ENCODE results near the gene CDH18.
A peak's percentile ranks its signal among the peaks of the same experiment; 100 is the strongest.

CDH18 gene

GRCh38 chr5:19555876-19556275 is 432.1 kb downstream of the CDH18 start:
- H3K4me3 ChIP-seq (ENCODE audit: severe bottlenecking), result no peak overlapping the region
- H3K27me3 ChIP-seq (ENCODE audit: insufficient read depth, poor library complexity, severe bottlenecking), result no peaks in the 10 kb centered on the region
- peaks cover 3% of the 10 kb centered on the region for H3K9me3 ChIP-seq (ENCODE audit: severe bottlenecking)
- H3K27ac ChIP-seq (ENCODE audit: poor library complexity, severe bottlenecking), result no peak overlapping the region
- no peak for TF ChIP-seq CTCF (IDR thresholded peaks at IDR 0.05; ENCODE audit: poor library complexity, severe bottlenecking)
- H3K36me3 ChIP-seq (ENCODE audit: low read depth), result no peaks in the 10 kb centered on the region
- no peaks in the 10 kb centered on the region for H3K4me1 ChIP-seq (ENCODE audit: insufficient read depth, poor library complexity, severe bottlenecking)
- ATAC-seq (ENCODE audit: low read depth) (no peak), DNase-seq (ENCODE audit: low spot score) (no peak)

GRCh38 chr5:19555436-19555835 is 432.6 kb downstream of the CDH18 start:
- no peak for ATAC-seq (ENCODE audit: low read depth)
- H3K36me3 ChIP-seq (ENCODE audit: low read depth), result no peaks in the 10 kb centered on the region
- TF ChIP-seq CTCF (IDR thresholded peaks at IDR 0.05; ENCODE audit: poor library complexity, severe bottlenecking), result no peak
- peaks cover 3% of the 10 kb centered on the region for H3K9me3 ChIP-seq (ENCODE audit: severe bottlenecking)
- no peak for DNase-seq (ENCODE audit: low spot score)
- no peak overlapping the region for H3K4me3 ChIP-seq (ENCODE audit: severe bottlenecking)
- no peaks in the 10 kb centered on the region for H3K4me1 ChIP-seq (ENCODE audit: insufficient read depth, poor library complexity, severe bottlenecking)
- H3K27me3 ChIP-seq (ENCODE audit: insufficient read depth, poor library complexity, severe bottlenecking), result no peaks in the 10 kb centered on the region
- no peak overlapping the region for H3K27ac ChIP-seq (ENCODE audit: poor library complexity, severe bottlenecking)

GRCh38 chr5:19554524-19554923 is 433.5 kb downstream of the CDH18 start:
- no peaks in the 10 kb centered on the region for H3K4me1 ChIP-seq (ENCODE audit: insufficient read depth, poor library complexity, severe bottlenecking)
- no peak for TF ChIP-seq CTCF (IDR thresholded peaks at IDR 0.05; ENCODE audit: poor library complexity, severe bottlenecking)
- DNase-seq (ENCODE audit: low spot score) (no peak), ATAC-seq (ENCODE audit: low read depth) (no peak)
- H3K36me3 ChIP-seq (ENCODE audit: low read depth), result no peaks in the 10 kb centered on the region
- no peak overlapping the region for H3K27ac ChIP-seq (ENCODE audit: poor library complexity, severe bottlenecking)
- H3K9me3 ChIP-seq (ENCODE audit: severe bottlenecking), result peaks cover 3% of the 10 kb centered on the region
- no peaks in the 10 kb centered on the region for H3K27me3 ChIP-seq (ENCODE audit: insufficient read depth, poor library complexity, severe bottlenecking)
- H3K4me3 ChIP-seq (ENCODE audit: severe bottlenecking), result no peak overlapping the region

- DNase-seq (ENCODE audit: low spot score) (no peak), ATAC-seq (ENCODE audit: low read depth) (0 out of 3 replicates have a peak, but pooled peaks have one; percentile 40)
- no peak overlapping the region for H3K27ac ChIP-seq (ENCODE audit: poor library complexity, severe bottlenecking)
- TF ChIP-seq CTCF (IDR thresholded peaks at IDR 0.05; ENCODE audit: poor library complexity, severe bottlenecking), result no peak
- no peaks in the 10 kb centered on the region for H3K9me3 ChIP-seq (ENCODE audit: severe bottlenecking)
- no peaks in the 10 kb centered on the region for H3K36me3 ChIP-seq (ENCODE audit: low read depth)
- H3K27me3 ChIP-seq (ENCODE audit: insufficient read depth, poor library complexity, severe bottlenecking), result no peaks in the 10 kb centered on the region
- peaks cover 6% of the 10 kb centered on the region for H3K4me1 ChIP-seq (ENCODE audit: insufficient read depth, poor library complexity, severe bottlenecking)
- H3K4me3 ChIP-seq (ENCODE audit: severe bottlenecking), result no peak overlapping the region
Observed at GRCh38 chr5:19547640-19548039, 440.4 kb downstream of the CDH18 start.

GRCh38 chr5:19546521-19546920 is 441.5 kb downstream of the CDH18 start:
- H3K36me3 ChIP-seq (ENCODE audit: low read depth), result no peaks in the 10 kb centered on the region
- no peaks in the 10 kb centered on the region for H3K9me3 ChIP-seq (ENCODE audit: severe bottlenecking)
- H3K4me1 ChIP-seq (ENCODE audit: insufficient read depth, poor library complexity, severe bottlenecking), result peaks cover 6% of the 10 kb centered on the region
- H3K27ac ChIP-seq (ENCODE audit: poor library complexity, severe bottlenecking), result no peak overlapping the region
- ATAC-seq (ENCODE audit: low read depth) (no peak), DNase-seq (ENCODE audit: low spot score) (no peak)
- TF ChIP-seq CTCF (IDR thresholded peaks at IDR 0.05; ENCODE audit: poor library complexity, severe bottlenecking), result no peak
- no peak overlapping the region for H3K4me3 ChIP-seq (ENCODE audit: severe bottlenecking)
- no peaks in the 10 kb centered on the region for H3K27me3 ChIP-seq (ENCODE audit: insufficient read depth, poor library complexity, severe bottlenecking)
